GM23248 (cell line): ENCODE results near the gene EYA4. TPM values are rescaled to one million over a fixed set of nuclear protein-coding genes. Genes with fewer than 3 reads are reported as not detected.

Experiments used
- DNase-seq: peaks from one replicate; pipeline ENCODE4 v3.0.0-alpha.2; 2015
- H2AFZ ChIP-seq: fragments of 200-600 bp; sonication (generic); 2 replicates; pipeline ENCODE4 v1.6.1; 2016; ENCODE audit warnings: antibody characterized with exemption
- H3F3A ChIP-seq: fragments of 200-600 bp; sonication (generic); 2 replicates; pipeline ENCODE4 v1.6.1; 2016; ENCODE audit warnings: mild to moderate bottlenecking, antibody characterized with exemption, mixed run types; ENCODE audit not compliant: insufficient read depth
- H3K27ac ChIP-seq: fragments of 200-600 bp; sonication (generic); 2 replicates; pipeline ENCODE4 v1.5.1; 2016; ENCODE audit warnings: mild to moderate bottlenecking
- H3K27me3 ChIP-seq: fragments of 200-600 bp; sonication (generic); replicated peaks from 2 replicates; pipeline ENCODE4 v1.6.1; 2016; ENCODE audit warnings: mild to moderate bottlenecking; ENCODE audit not compliant: insufficient read depth
- H3K36me3 ChIP-seq: fragments of 200-600 bp; sonication (generic); 2 replicates; pipeline ENCODE4 v1.6.1; 2016; ENCODE audit warnings: low read depth, mild to moderate bottlenecking
- H3K4me1 ChIP-seq: fragments of 200-600 bp; sonication (generic); 2 replicates; pipeline ENCODE4 v1.6.1; 2016; ENCODE audit warnings: mild to moderate bottlenecking; ENCODE audit not compliant: insufficient read depth
- H3K4me2 ChIP-seq: fragments of 200-600 bp; sonication (generic); one replicate; pipeline ENCODE4 v1.6.1; 2016; ENCODE audit warnings: mild to moderate bottlenecking; ENCODE audit not compliant: unreplicated experiment
- H3K4me3 ChIP-seq: fragments of 200-600 bp; sonication (generic); 2 replicates; pipeline ENCODE4 v1.5.1; 2016; ENCODE audit warnings: mild to moderate bottlenecking
- H3K79me2 ChIP-seq: fragments of 200-600 bp; sonication (generic); 2 replicates; pipeline ENCODE4 v1.6.1; 2016; ENCODE audit warnings: mild to moderate bottlenecking; ENCODE audit not compliant: insufficient read depth
- H3K9ac ChIP-seq: fragments of 200-600 bp; sonication (generic); 2 replicates; pipeline ENCODE4 v1.6.1; 2016; ENCODE audit warnings: mild to moderate bottlenecking
- H3K9me2 ChIP-seq: fragments of 200-600 bp; sonication (generic); 2 replicates; pipeline ENCODE4 v1.6.1; 2016; ENCODE audit warnings: mixed run types, mild to moderate bottlenecking, moderate library complexity; ENCODE audit not compliant: insufficient read depth
- H3K9me3 ChIP-seq: fragments of 200-600 bp; sonication (generic); one replicate; pipeline ENCODE4 v1.6.1; 2017; ENCODE audit warnings: low read depth
- H4K20me1 ChIP-seq: fragments of 200-600 bp; sonication (generic); 2 replicates; pipeline ENCODE4 v1.6.0; 2016; ENCODE audit not compliant: insufficient read depth
- EZH2 ChIP-seq: fragments of 200-600 bp; sonication (generic); IDR thresholded peaks from 2 replicates; pipeline ENCODE4 v1.6.1; 2018; ENCODE audit warnings: antibody characterized with exemption, mild to moderate bottlenecking; ENCODE audit not compliant: insufficient read depth, poor library complexity, severe bottlenecking
- EZH2phosphoT487 ChIP-seq: fragments of 200-600 bp; sonication (generic); IDR thresholded peaks from 2 replicates; pipeline ENCODE4 v1.6.1; 2018; ENCODE audit warnings: antibody characterized with exemption, moderate library complexity, mild to moderate bottlenecking, low read depth; ENCODE audit not compliant: insufficient read depth
- WGBS, 2 experiments: methylation state at CpG; one replicate each; pipeline ENCODE4 v1.1.6; 2015 to 2017; ENCODE audit warnings: low lambda C conversion rate in 2 of 2, low coverage in 1 of 2; ENCODE audit errors: missing lambda C conversion rate in 2 of 2; 5-methylcytosine and 5-hydroxymethylcytosine counted together
- in situ Hi-C: fragments of 300-500 bp; cut with MboI; formaldehyde crosslinking; loops from 2 replicates; pipeline ENCODE4 v1.15.0; 2020
- polyA plus RNA-seq: library from polyadenylated mRNA; unstranded; fragments of >200 nt; fragmentation: Nextera tagmentation; extraction: Ambion mirVana; gene quantifications from 2 replicates; pipeline ENCODE4 v1.2.1, GENCODE V29; 2016
- total RNA-seq: library from RNA; depleted of rRNA; stranded (reverse); fragments of >200 nt; shearing (Covaris generic); gene quantifications from 2 replicates; pipeline ENCODE4 v1.2.3, GENCODE V29; 2014

Gene EYA4
- total and polyA plus RNA-seq, 2 experiments from 2014 or later, result not detected

DNA sequence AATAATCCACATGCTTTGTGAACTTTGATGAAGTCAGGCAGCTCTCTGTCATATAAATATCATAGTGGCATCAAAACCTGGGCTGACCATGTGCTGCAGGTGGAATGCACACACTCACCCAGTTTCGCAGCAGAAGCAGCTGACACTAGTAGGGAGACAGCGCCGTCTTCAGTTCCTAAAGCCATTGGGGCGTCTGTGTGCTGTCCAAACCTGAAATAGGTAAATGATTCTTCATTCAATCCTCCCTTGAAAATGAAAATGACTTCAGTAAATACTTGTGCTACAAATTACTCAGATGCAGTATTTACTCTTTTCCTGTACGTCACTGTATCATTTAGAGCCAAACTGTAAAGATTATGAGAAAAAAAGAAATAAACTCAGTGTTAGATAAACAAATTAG, 127.5 kb downstream of the EYA4 start:
- H4K20me1 ChIP-seq, result no peaks in the 10 kb centered on the region
- H3K4me2 ChIP-seq, result no peak overlapping the region
- H2AFZ ChIP-seq, result no peak overlapping the region
- no peaks in the 10 kb centered on the region for H3K9me2 ChIP-seq
- H3K9me3 ChIP-seq, result no peaks in the 10 kb centered on the region
- H3F3A ChIP-seq, result no peaks in the 10 kb centered on the region
- no peak for DNase-seq
- no peak for TF ChIP-seq EZH2
- no peak for TF ChIP-seq EZH2phosphoT487
- H3K36me3 ChIP-seq, result no peaks in the 10 kb centered on the region
- H3K27ac ChIP-seq, result no peak overlapping the region
- 68 to 70% methylated on average over 5 of the region's 5 CpGs for WGBS, 2 experiments
- H3K27me3 ChIP-seq, result no peaks in the 10 kb centered on the region
- no peak overlapping the region for H3K4me3 ChIP-seq
- in situ Hi-C loops, result no loop called here
- no peaks in the 10 kb centered on the region for H3K4me1 ChIP-seq
- no peaks in the 10 kb centered on the region for H3K79me2 ChIP-seq
- H3K9ac ChIP-seq, result no peak overlapping the region

DNA sequence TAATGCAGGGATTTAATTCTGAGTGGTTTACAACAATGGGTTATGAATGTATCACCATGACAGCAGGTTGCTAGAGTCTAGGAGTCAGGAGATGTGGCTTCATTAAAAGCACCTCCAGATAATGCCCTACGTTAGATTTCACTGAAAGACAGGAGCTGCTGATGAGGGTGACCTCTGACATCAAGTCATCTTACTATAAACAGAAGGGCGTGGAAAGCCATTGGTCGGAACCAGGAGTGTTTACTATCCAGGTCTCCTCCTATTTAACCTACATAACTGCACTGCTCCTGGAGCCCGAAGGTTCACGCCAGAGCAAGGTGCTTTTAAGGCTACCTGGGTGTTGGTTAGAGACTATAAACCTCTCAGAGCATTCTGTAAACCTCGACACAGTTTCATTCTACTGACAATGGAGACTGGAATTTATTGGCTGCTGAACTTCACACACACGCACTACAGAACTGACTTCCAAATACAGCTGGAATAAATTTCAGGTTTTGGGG, 128.7 kb downstream of the EYA4 start:
- no peaks in the 10 kb centered on the region for H3K79me2 ChIP-seq
- no peaks in the 10 kb centered on the region for H3K9me2 ChIP-seq
- no peaks in the 10 kb centered on the region for H3K9me3 ChIP-seq
- H3K27ac ChIP-seq, result no peak overlapping the region
- no peak for DNase-seq
- no peaks in the 10 kb centered on the region for H3K27me3 ChIP-seq
- in situ Hi-C loops, result no loop called here
- H4K20me1 ChIP-seq, result no peaks in the 10 kb centered on the region
- no peak overlapping the region for H3K9ac ChIP-seq
- H3K4me1 ChIP-seq, result no peaks in the 10 kb centered on the region
- H3K4me2 ChIP-seq, result no peak overlapping the region
- H3K4me3 ChIP-seq, result no peak overlapping the region
- H3F3A ChIP-seq, result no peaks in the 10 kb centered on the region
- H2AFZ ChIP-seq, result no peak overlapping the region
- WGBS, 2 experiments, result 28 to 30% methylated on average over 7 of the region's 7 CpGs
- no peak for TF ChIP-seq EZH2
- TF ChIP-seq EZH2phosphoT487, result no peak
- H3K36me3 ChIP-seq, result no peaks in the 10 kb centered on the region

DNA sequence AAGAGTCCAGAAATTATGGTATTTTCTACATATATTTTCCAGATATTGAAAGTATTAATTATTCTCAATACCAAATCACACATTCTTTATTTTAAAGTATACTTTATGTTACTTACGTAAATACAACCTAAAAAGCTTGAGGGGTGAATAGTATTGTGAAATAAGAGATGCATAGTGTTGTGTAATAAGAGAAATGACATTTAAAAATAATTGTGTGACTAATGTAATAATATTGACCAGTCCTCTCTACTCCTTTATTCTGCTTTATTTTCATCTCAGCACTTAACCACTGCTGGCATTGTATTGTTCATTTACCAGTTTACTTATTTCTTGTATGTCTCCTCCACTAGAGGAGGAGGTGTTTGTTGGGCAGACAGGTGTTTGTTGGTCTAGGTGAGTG, 135.6 kb downstream of the EYA4 start:
- no peak for TF ChIP-seq EZH2phosphoT487
- no peak for TF ChIP-seq EZH2
- in situ Hi-C loops, result no loop called here
- H3K9me2 ChIP-seq, result no peaks in the 10 kb centered on the region
- H4K20me1 ChIP-seq, result no peaks in the 10 kb centered on the region
- H3K4me2 ChIP-seq, result no peak overlapping the region
- peaks cover 14% of the 10 kb centered on the region; the same call in 1 of the 2 replicates for H3K27me3 ChIP-seq
- no peaks in the 10 kb centered on the region for H3F3A ChIP-seq
- H3K36me3 ChIP-seq, result no peaks in the 10 kb centered on the region
- no peaks in the 10 kb centered on the region for H3K79me2 ChIP-seq
- H3K9ac ChIP-seq, result no peak overlapping the region
- no peak for DNase-seq
- 46 to 52% methylated on average over 1 of the region's 1 CpG for WGBS, 2 experiments
- H3K9me3 ChIP-seq, result no peaks in the 10 kb centered on the region
- no peaks in the 10 kb centered on the region for H3K4me1 ChIP-seq
- H2AFZ ChIP-seq, result no peak overlapping the region
- H3K27ac ChIP-seq, result no peak overlapping the region
- no peak overlapping the region for H3K4me3 ChIP-seq

DNA sequence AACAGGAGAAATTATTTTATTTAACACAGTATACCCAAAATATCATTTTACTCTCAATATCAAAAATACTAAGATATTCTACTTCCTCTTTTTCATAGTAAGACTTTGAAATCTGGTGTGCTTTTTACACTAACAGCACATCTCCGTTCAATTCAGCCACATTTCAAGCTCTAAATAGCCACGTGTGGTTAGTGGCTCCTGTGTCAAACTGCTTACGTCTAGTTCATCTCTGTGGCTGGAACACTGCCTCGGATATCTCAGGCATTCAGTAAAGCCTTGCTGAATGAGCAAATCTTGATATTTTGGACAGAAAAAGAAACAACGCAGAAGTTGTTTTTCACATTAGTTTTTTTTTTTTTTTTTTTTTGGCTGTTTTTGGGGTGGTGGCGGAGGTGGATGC, 136.1 kb downstream of the EYA4 start:
- Histone ChIP-seq H3K79me2 (no peaks in the 10 kb centered on the region), H3K9me2 (no peaks in the 10 kb centered on the region), H3F3A (no peaks in the 10 kb centered on the region), H3K9ac (no peak overlapping the region), H3K9me3 (no peaks in the 10 kb centered on the region), H3K27me3 (peaks cover 14% of the 10 kb centered on the region; the same call in 1 of the 2 replicates), H4K20me1 (no peaks in the 10 kb centered on the region), H2AFZ (no peak overlapping the region), H3K27ac (no peak overlapping the region), H3K36me3 (no peaks in the 10 kb centered on the region), H3K4me3 (no peak overlapping the region), H3K4me2 (no peak overlapping the region), H3K4me1 (no peaks in the 10 kb centered on the region)
- in situ Hi-C loops, result no loop called here
- 50 to 54% methylated on average over 6 of the region's 6 CpGs for WGBS, 2 experiments
- TF ChIP-seq EZH2 (no peak), EZH2phosphoT487 (no peak)
- DNase-seq, result no peak

GRCh38 chr6:133380047-133380446, 138.9 kb downstream of the EYA4 start:
- no peak overlapping the region for H3K4me2 ChIP-seq

More at GRCh38 chr6:133380047-133380446, 138.9 kb downstream of the EYA4 start:
- no peak for DNase-seq
- TF ChIP-seq EZH2 (no peak), EZH2phosphoT487 (no peak)
- no peaks in the 10 kb centered on the region for H4K20me1 ChIP-seq
- peaks cover 14% of the 10 kb centered on the region; the same call in 1 of the 2 replicates for H3K27me3 ChIP-seq
- in situ Hi-C loops, result no loop called here
- no peak overlapping the region for H3K9ac ChIP-seq
- H3K9me2 ChIP-seq, result no peaks in the 10 kb centered on the region
- WGBS, 2 experiments, result 13 to 21% methylated on average over 1 of the region's 1 CpG
- H3K27ac ChIP-seq, result no peak overlapping the region
- H2AFZ ChIP-seq, result no peak overlapping the region
- H3K36me3 ChIP-seq, result no peaks in the 10 kb centered on the region
- H3K9me3 ChIP-seq, result no peaks in the 10 kb centered on the region
- H3K4me1 ChIP-seq, result no peaks in the 10 kb centered on the region
- H3K79me2 ChIP-seq, result no peaks in the 10 kb centered on the region
- no peaks in the 10 kb centered on the region for H3F3A ChIP-seq
- H3K4me3 ChIP-seq, result no peak overlapping the region
